Measurements from ENCODE around the gene DLEC1. TPM values are rescaled to one million over a fixed set of nuclear protein-coding genes. Genes with fewer than 3 reads are reported as not detected.

DLEC1 gene
- total and polyA plus RNA-seq, 7 donors: 0.16 to 0.60 (median 0.41) TPM

DNA sequence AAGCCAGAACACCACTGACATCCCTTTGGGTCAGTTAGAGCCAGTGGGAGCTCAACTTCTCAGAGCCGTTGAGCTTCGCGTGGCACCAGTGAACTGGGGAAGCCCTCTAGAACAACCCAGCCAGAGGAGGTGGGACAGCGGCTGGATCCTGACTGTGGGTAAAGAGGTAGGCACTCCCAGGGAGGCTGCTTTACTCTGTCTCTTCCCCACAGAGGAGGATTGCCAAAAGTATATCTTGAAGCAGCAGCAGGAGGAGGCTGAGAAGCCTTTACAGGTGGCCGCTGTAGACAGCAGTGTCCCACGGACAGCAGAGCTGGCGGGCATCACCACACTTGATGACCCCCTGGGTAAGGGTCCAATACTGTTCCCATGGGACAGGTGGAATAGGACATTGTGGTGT lies 100.6 kb downstream of the DLEC1 start:
- Histone ChIP-seq H3K27ac (peak overlapping the region in 1 of 4 donors; percentile 89), H3K9me3 (no peaks in the 10 kb centered on the region), H3K27me3 (no peaks in the 10 kb centered on the region), H3K4me3 (peak overlapping the region in 3 of 4 donors; percentile 72 to 96 (median 95)), H3K36me3 (peaks cover 0 to 28% (median 10%) of the 10 kb centered on the region in 4 donors), H3K4me1 (peaks cover 0 to 45% (median 34%) of the 10 kb centered on the region in 4 donors)
- 81 to 85% methylated on average over 7 of the region's 7 CpGs for WGBS, 2 donors
- no peak for DNase-seq
- intact Hi-C loops (cut with DNase I): loop anchor here (5.0 kb wide), 2 partner anchors 38 to 318 kb away; no protein-coding TSS in a partner anchor
- TF ChIP-seq POLR2AphosphoS5 (IDR thresholded peaks at IDR 0.05) (no peak), EP300 (IDR thresholded peaks at IDR 0.05) (no peak), POLR2A (IDR thresholded peaks at IDR 0.05) (no peak)
- TF ChIP-seq, protein P1, sequence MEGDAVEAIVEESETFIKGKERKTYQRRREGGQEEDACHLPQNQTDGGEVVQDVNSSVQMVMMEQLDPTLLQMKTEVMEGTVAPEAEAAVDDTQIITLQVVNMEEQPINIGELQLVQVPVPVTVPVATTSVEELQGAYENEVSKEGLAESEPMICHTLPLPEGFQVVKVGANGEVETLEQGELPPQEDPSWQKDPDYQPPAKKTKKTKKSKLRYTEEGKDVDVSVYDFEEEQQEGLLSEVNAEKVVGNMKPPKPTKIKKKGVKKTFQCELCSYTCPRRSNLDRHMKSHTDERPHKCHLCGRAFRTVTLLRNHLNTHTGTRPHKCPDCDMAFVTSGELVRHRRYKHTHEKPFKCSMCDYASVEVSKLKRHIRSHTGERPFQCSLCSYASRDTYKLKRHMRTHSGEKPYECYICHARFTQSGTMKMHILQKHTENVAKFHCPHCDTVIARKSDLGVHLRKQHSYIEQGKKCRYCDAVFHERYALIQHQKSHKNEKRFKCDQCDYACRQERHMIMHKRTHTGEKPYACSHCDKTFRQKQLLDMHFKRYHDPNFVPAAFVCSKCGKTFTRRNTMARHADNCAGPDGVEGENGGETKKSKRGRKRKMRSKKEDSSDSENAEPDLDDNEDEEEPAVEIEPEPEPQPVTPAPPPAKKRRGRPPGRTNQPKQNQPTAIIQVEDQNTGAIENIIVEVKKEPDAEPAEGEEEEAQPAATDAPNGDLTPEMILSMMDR (IDR thresholded peaks at IDR 0.05): no peak

DNA sequence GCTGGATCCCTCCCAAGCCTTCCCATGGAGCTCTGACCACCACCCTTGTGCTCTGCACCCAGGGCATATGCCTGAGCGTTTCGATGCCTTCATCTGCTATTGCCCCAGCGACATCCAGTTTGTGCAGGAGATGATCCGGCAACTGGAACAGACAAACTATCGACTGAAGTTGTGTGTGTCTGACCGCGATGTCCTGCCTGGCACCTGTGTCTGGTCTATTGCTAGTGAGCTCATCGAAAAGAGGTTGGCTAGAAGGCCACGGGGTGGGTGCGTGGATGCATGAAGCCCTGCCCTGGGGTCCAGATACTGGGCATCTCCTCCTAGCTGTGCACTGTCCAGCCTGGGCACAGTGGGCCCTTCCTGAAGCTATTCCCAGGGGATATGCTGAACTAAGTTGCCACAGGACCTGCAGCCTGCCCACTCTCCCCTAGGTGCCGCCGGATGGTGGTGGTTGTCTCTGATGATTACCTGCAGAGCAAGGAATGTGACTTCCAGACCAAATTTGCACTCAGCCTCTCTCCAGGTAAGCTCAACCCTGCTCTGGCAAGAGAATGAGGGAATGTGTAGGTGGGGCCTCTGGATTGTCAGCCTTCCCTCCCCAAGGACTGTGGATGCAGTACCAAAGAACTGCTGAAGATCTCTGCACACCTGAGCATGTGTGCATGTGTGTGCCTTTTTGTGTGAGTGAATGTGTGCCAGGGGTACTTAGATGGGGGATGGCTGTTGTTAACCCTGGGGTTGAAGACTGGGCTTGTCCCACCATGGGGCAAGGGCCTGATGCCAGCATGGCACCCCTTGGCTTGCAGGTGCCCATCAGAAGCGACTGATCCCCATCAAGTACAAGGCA lies 101.5 kb downstream of the DLEC1 start:
- peaks cover 0 to 36% (median 25%) of the 10 kb centered on the region in 4 donors for H3K4me1 ChIP-seq

DNA sequence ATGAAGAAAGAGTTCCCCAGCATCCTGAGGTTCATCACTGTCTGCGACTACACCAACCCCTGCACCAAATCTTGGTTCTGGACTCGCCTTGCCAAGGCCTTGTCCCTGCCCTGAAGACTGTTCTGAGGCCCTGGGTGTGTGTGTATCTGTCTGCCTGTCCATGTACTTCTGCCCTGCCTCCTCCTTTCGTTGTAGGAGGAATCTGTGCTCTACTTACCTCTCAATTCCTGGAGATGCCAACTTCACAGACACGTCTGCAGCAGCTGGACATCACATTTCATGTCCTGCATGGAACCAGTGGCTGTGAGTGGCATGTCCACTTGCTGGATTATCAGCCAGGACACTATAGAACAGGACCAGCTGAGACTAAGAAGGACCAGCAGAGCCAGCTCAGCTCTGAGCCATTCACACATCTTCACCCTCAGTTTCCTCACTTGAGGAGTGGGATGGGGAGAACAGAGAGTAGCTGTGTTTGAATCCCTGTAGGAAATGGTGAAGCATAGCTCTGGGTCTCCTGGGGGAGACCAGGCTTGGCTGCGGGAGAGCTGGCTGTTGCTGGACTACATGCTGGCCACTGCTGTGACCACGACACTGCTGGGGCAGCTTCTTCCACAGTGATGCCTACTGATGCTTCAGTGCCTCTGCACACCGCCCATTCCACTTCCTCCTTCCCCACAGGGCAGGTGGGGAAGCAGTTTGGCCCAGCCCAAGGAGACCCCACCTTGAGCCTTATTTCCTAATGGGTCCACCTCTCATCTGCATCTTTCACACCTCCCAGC lies 102.4 kb downstream of the DLEC1 start:
- intact Hi-C loops (cut with DNase I): no loop called here
- Histone ChIP-seq H3K4me1 (peaks cover 0 to 28% (median 20%) of the 10 kb centered on the region in 4 donors), H3K27ac (no peak overlapping the region), H3K27me3 (no peaks in the 10 kb centered on the region), H3K9me3 (no peaks in the 10 kb centered on the region), H3K36me3 (peaks cover 0 to 18% (median 10%) of the 10 kb centered on the region in 4 donors), H3K4me3 (no peak overlapping the region)
- WGBS, 2 donors: 93% methylated on average over 7 of the region's 7 CpGs
- DNase-seq: no peak
- TF ChIP-seq, protein P1 (IDR thresholded peaks at IDR 0.05): no peak
- no peak for TF ChIP-seq POLR2AphosphoS5 (IDR thresholded peaks at IDR 0.05)
- TF ChIP-seq EP300 (IDR thresholded peaks at IDR 0.05): no peak
- TF ChIP-seq POLR2A (IDR thresholded peaks at IDR 0.05): no peak

More for the DNA sequence above, 101.5 kb downstream of the DLEC1 start:
- H3K27ac ChIP-seq: no peak overlapping the region
- DNase-seq: no peak
- no peaks in the 10 kb centered on the region for H3K9me3 ChIP-seq
- no peaks in the 10 kb centered on the region for H3K27me3 ChIP-seq
- WGBS, 2 donors: 97% methylated on average over 13 of the region's 13 CpGs
- TF ChIP-seq EP300 (IDR thresholded peaks at IDR 0.05): no peak
- TF ChIP-seq POLR2A (IDR thresholded peaks at IDR 0.05): no peak
- no peak for TF ChIP-seq POLR2AphosphoS5 (IDR thresholded peaks at IDR 0.05)
- TF ChIP-seq, protein P1 (IDR thresholded peaks at IDR 0.05): no peak
- peaks cover 0 to 19% (median 10%) of the 10 kb centered on the region in 4 donors for H3K36me3 ChIP-seq
- intact Hi-C loops (cut with DNase I): no loop called here
- H3K4me3 ChIP-seq: no peak overlapping the region

DNA sequence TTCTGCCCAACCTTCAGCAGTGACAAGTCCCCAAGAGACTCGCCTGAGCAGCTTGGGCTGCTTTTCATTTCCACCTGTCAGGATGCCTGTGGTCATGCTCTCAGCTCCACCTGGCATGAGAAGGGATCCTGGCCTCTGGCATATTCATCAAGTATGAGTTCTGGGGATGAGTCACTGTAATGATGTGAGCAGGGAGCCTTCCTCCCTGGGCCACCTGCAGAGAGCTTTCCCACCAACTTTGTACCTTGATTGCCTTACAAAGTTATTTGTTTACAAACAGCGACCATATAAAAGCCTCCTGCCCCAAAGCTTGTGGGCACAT lies 102.9 kb downstream of the DLEC1 start:
- intact Hi-C loops (cut with DNase I): no loop called here
- Histone ChIP-seq H3K27me3 (no peaks in the 10 kb centered on the region), H3K27ac (no peak overlapping the region), H3K36me3 (peaks cover 0 to 18% (median 10%) of the 10 kb centered on the region in 4 donors), H3K4me3 (no peak overlapping the region), H3K9me3 (no peaks in the 10 kb centered on the region), H3K4me1 (peaks cover 0 to 28% (median 20%) of the 10 kb centered on the region in 4 donors)
- WGBS, 2 donors: 84 to 92% methylated on average over 2 of the region's 2 CpGs
- no peak for DNase-seq
- TF ChIP-seq, protein P1 (IDR thresholded peaks at IDR 0.05): no peak
- no peak for TF ChIP-seq POLR2A (IDR thresholded peaks at IDR 0.05)
- TF ChIP-seq POLR2AphosphoS5 (IDR thresholded peaks at IDR 0.05): no peak
- TF ChIP-seq EP300 (IDR thresholded peaks at IDR 0.05): no peak
